MM.1S (cell line): ENCODE measurements around the gene CCDC138.

ENCODE experiments used
- CTCF ChIP-seq: fragments of 300-600 bp; sonication (generic); IDR thresholded peaks from 2 replicates; pipeline ENCODE4 v1.5.1; 2016; ENCODE audit warnings: antibody characterized with exemption, low read length, mixed read lengths
- EZH2 ChIP-seq: fragments of 300-600 bp; sonication (generic); optimal IDR thresholded peaks from 2 replicates; pipeline ENCODE3; 2017; ENCODE audit warnings: low read depth, mild to moderate bottlenecking, antibody characterized with exemption, low read length, mixed read lengths
- EZH2phosphoT487 ChIP-seq: fragments of 300-600 bp; sonication (generic); IDR thresholded peaks from 2 replicates; pipeline ENCODE4 v1.6.1; 2018; ENCODE audit warnings: antibody characterized with exemption, low read length

GRCh38 chr2:108813732-108814131 is 27.2 kb downstream of the CCDC138 start:
- TF ChIP-seq CTCF (no peak), EZH2phosphoT487 (no peak), EZH2 (no peak)
